ENCODE measurements around the gene CBLN3.
"Not testable (repeated sequence)": the region's sequence is repeated elsewhere in the genome, so short reads cannot be mapped to it uniquely, and the experiment has no call there.

Gene CBLN3

DNA sequence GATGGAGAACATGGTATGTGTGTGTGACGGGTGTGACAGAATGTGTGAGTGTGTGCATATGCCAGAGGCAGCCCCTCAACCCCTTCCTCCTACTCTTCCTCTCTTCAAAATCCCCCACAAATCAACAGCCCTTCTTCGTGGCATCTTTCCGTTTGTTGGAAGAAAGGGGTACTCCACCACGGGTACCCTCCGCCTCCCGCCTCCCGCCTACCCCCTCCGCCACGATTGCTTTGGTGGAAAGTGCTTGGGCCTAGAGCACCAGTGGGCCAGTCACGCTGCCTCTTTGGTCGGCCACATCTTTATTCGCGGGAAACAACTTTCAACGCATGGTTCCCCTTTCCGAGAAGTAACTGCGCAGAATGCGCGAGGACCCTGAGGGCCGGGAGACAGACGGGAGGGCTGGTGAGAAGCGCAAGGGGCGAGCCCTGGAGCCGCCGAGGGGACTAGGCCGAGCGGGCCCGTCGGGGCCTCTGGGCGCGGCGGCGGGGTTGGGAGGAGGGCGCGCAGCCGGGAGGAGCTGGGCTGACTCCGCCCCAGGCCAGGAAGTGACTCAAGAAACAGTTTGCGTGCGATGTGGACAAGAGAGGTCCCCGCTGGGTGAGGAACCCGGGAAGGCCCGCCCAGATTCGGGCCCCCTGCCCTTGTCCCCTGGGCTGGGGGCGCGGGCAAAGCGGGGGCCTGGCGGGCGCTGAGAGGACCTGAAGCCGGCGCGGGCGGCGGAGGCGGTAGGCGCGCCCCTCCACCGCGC, at the start of gene CBLN3, which contains the start of gene KHNYN:
Gene CBLN3, minus strand, starts transcription at position 274 of the 748 bp plus-strand sequence. CDS start 614 bp downstream, outside the sequence.
Gene KHNYN, plus strand, starts transcription at position 560 of the 748 bp plus-strand sequence. CDS start 777 bp downstream, outside the sequence.
- DNase-seq (ENCODE audit: low read depth): peak; percentile 69

- DNase-seq (ENCODE audit: low read depth): no peak
Measured at GRCh38 chr14:24475261-24475660, 45.8 kb upstream of the CBLN3 start.

DNA sequence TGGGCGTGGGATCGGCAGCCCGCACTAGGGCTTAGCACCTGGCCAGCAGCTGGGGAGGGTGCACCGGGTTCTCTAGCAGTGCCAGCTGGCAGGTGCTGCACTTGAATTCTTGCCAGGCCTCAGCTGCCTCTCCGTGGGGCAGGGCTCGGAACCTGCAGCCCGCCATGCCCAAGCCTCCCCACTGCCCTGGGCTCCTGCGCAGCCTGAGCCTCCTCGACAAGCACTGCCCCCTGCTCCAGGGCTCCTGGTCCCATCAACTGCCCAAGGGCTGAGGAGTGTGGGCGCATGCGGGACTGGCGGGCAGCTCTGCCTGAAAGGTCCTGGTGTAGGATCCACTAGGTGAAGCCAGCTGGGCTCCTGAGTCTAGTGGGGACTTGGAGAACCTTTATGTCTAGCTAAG, 43.7 kb upstream of the CBLN3 start:
- DNase-seq (ENCODE audit: low read depth): no peak

GRCh38 chr14:24470450-24470849, 41.0 kb upstream of the CBLN3 start:
- DNase-seq (ENCODE audit: low read depth): not testable (repeated sequence)

GRCh38 chr14:24465805-24466204, 36.3 kb upstream of the CBLN3 start:
- DNase-seq (ENCODE audit: low read depth): no peak

DNA sequence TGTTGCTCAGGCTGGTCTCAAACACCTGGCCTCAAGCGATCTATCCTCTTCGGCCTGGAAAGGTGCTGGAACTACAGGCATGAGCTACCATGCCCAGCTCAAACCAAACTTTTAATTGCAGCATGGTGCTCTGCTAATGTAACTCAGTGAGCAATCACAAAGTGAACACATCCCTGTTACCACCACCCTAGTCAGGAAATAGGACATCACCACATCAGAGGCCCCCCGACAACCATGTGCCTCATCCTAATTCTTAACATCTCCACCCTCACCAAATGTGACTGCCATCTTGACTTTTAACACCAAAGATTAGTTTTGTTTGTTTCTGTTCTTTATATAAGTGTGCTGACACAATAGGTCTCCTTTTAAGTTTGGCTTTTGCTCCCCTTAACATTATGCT, 35.9 kb upstream of the CBLN3 start:
- DNase-seq (ENCODE audit: low read depth): no peak

GRCh38 chr14:24463884-24464785, 34.7 kb upstream of the CBLN3 start:
- DNase-seq (ENCODE audit: low read depth): no peak

- DNase-seq (ENCODE audit: low read depth): no peak
Measured at GRCh38 chr14:24463017-24463883, 33.8 kb upstream of the CBLN3 start.

- no peak for DNase-seq (ENCODE audit: low read depth)
Measured at GRCh38 chr14:24461336-24461735, 31.9 kb upstream of the CBLN3 start.

DNA sequence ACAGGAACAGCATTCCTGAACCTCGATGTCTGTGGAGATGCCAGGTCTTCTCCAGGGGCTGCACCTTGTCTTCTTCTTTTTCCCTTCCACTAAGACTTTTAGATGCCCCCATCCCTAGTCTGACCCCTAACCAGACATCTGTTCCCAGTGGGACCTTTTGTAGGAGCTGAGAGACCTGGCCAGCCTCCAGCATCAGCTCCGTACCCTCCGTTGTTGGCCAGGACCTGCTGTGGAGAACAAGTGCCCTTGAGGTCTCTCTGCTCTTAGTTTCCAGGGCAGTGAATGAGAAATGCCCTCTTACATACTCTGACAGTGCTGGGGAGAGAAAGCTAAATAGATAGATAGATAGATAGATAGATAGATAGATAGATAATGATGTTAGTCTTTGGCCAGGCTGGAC, 29.9 kb upstream of the CBLN3 start:
- DNase-seq (ENCODE audit: low read depth): no peak

DNA sequence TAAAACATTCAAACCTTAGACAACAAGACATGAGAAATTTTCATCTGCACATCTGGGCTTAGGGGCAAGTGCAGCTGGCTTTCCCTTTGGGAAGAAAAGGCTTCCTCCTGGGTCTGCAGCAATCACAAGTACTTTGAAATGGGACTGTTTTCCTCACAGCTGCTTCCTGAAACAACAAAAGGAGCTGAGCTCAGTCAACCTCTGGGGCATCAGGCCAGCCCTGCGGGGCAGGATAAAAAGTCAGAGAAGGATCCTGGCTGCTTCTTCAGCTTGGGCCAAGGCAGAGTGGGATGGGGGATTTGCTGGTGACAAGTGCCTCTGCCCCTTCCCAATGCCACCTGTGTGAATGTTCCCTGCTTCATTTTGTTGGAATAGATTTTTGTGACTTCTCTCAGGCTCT, 29.3 kb upstream of the CBLN3 start:
- DNase-seq (ENCODE audit: low read depth): no peak

DNA sequence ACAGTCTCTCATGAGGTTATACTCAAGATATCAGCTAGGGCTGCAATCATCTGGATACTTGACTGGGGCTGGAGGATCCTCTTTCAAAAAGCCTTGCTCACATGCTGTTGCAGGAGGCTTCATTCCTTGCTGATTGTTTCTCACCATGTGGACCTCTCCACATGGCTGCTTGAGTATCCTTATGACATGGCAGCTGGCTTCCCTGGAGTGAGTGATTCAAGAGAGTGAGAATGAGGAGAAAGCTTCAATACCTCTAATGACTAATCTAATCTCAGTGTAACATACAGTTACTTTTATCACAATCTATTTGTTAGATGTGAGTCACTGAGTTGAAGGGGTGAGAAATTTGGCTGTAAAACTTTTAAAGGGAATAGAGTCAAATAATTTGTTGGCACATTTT, 27.5 kb upstream of the CBLN3 start:
- no peak for DNase-seq (ENCODE audit: low read depth)

DNA sequence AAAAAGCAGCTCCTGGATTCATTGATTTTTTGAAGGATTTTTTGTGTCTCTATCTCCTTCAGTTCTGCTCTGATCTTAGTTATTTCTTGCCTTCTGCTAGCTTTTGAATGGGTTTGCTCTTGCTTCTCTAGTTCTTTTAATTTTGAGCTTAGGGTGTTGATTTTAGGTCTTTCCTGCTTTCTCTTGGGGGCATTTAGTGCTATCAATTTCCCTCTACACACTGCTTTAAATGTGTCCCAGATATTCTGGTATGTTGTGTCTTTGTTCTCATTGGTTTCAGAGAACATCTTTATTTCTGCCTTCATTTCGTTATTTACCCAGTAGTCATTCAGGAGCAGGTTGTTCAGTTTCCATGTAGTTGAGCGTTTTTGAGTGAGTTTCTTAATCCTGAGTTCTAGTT, 21.4 kb upstream of the CBLN3 start:
- not testable (repeated sequence) for DNase-seq (ENCODE audit: low read depth)

DNA sequence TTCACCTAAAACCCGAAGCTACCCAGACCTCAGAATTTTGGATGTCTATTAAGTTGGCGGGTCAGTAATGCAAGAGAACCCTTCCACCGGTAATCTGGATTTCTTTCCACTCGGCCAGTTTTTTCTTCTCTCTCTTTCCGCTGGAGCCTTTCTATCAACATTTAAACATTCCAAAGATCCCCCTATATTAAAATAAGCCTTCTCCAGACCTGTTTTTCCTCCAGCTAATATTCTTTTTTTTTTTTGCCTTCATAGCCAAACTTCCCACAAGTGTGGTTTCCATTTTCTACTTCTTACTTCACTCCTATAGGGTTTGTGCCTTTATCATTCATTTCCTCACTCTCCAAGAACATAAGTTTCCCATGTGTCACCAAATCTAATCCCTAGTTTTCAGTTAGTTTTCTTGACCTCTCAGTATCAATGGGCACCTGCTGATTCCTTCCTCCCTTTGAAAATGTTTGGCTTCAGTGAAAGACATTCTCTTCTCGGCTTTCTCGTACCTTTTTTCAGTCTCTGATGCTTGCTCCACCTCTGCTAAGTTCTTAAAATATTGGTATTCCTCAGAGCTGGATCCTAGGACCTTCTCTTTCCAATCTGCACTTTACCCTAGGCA, 13.7 kb upstream of the CBLN3 start:
- no peak for DNase-seq (ENCODE audit: low read depth)

DNA sequence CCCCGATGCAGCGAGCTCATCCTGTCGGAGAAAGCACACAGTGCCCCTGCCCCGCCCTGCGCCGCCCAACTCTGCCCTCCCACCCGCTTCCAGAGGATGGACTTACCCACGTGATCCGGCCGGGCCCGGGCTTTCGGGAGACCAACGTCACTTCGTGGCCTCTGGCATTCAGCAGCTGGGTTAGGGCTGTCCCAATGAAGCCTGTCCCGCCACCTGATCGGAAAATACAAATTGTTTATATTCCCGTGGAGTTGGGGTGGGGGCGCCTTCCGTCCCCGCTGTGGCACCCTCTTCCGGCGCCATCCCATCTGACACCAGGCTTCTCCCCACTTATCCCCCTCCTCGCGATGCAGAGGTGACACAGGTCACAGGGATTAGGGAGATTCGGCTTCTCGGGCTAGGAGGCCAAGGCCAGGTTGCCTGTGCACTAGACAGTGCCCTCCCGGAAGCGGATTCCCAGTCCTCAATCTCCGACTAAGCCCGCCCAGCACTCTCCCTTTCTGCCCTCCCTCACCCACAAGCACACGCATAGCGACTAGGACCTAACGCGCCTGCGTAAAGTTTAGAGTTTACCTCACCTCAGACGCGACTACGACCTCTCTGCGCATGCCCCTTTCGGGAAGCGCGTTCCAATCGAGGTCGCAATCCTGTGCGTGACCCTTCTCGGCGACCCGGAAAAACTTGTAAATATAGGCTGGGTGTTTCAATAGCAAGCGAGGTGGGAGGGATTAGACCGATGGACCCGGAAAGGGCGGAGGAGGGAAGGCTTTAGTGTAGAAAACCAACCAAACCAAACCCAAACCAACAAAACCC, 13.0 kb upstream of the CBLN3 start, which contains the start of gene SDR39U1:
Gene SDR39U1, minus strand, starts transcription at position 537 of the 813 bp plus-strand sequence. Its CDS starts 7 bp downstream, at position 530.
- DNase-seq (ENCODE audit: low read depth): peak; percentile 95

DNA sequence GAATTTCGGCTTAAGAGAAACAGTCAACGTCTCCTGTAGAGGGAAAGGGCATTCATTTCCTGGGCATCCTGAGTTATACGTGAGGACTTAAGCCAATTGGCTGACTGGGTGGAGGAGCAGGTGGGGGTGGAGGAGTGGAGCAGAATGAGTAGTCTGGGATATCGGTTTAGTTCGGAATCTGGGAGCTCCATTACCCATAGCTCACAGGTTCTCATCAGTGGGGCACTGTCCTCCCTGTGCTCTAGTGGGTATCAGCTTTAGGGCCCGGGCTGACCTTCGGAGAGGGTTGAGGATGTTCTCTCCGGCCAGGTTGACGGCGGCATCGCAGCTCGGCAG, 12.4 kb upstream of the CBLN3 start:
- DNase-seq (ENCODE audit: low read depth): no peak

- no peak for DNase-seq (ENCODE audit: low read depth)
Measured at GRCh38 chr14:24441485-24441884, 12.0 kb upstream of the CBLN3 start.

DNA sequence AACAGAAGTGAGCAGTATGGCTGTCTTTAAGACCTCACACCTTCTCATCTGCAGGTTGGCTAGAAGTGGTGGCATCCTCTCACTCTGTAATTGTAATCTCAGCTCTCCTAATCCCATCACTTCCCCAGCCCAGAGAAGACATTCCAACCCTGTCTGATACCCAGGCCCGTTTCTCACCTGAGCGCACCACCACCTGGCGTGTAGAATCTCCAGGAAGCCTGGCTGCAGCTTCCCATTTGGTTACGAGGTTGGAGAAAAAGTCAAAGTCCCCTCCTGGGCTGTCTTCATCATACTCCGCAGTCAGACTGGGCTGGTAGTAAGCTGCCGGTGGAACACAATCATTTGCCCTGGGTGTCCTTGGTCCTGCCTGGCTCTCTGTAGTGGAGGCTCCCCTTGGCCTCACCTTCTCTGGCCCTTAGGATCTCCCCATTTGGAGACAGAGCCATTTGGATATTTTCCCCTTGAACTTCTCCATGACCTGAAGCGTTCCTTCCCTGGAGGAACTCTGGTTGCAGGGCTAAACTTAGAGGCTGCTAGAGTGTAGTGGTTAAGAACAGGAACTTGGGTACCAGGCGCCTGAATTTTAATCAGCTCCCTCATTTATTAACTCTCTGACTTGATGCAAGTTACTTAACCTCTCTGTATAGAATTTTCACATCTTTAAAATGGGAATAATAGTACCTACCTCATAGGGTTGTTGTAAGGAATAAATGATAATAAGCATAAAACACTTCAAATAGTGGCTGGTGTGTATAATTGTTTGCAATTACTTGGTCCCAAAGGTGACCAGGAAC, 11.3 kb upstream of the CBLN3 start:
- DNase-seq (ENCODE audit: low read depth): no peak

GRCh38 chr14:24439830-24440605, 10.6 kb upstream of the CBLN3 start:
- DNase-seq (ENCODE audit: low read depth): no peak
